WTC11 (cell line): ENCODE data around the gene CELSR3.

ENCODE experiments used
- AFF4 ChIP-seq: sonication (generic); formaldehyde crosslinking; IDR thresholded peaks from 2 replicates; pipeline ENCODE4 v1.8.1; 2023; ENCODE audit warnings: mild to moderate bottlenecking, missing genetic modification reagents, borderline replicate concordance
- CTCF ChIP-seq: fragments of 200-600 bp; IDR thresholded peaks from 2 replicates; pipeline ENCODE4 v1.8.0; 2022; ENCODE audit warnings: antibody characterized with exemption
- E2F1 ChIP-seq: sonication (generic); formaldehyde crosslinking; IDR thresholded peaks from 2 replicates; pipeline ENCODE4 v1.8.0; 2022; ENCODE audit warnings: mild to moderate bottlenecking, missing genetic modification reagents
- ELF4 ChIP-seq: sonication (generic); formaldehyde crosslinking; IDR thresholded peaks from 2 replicates; pipeline ENCODE4 v1.8.1; 2022; ENCODE audit warnings: low read depth, mild to moderate bottlenecking, moderate library complexity, missing genetic modification reagents
- FOXJ3 ChIP-seq: sonication (generic); formaldehyde crosslinking; IDR thresholded peaks from 2 replicates; pipeline ENCODE4 v1.9.0; 2021; ENCODE audit warnings: missing genetic modification reagents, mild to moderate bottlenecking, borderline replicate concordance
- FOXK1 ChIP-seq: sonication (generic); formaldehyde crosslinking; IDR thresholded peaks from 2 replicates; pipeline ENCODE4 v1.8.0; 2022; ENCODE audit warnings: mild to moderate bottlenecking, moderate library complexity, missing genetic modification reagents
- HMGA2 ChIP-seq: fragments of 250-450 bp; sonication (Bioruptor Pico); IDR thresholded peaks from 2 replicates; pipeline ENCODE4 v1.4.0; 2021; ENCODE audit warnings: mild to moderate bottlenecking, moderate library complexity
- JUN ChIP-seq: sonication (generic); formaldehyde crosslinking; IDR thresholded peaks from 2 replicates; pipeline ENCODE4 v1.8.0; 2023; ENCODE audit warnings: mild to moderate bottlenecking, missing genetic modification reagents
- ZNF512 ChIP-seq: sonication (generic); formaldehyde crosslinking; IDR thresholded peaks from 2 replicates; pipeline ENCODE4 v1.8.1; 2022; ENCODE audit warnings: missing genetic modification reagents, borderline replicate concordance
- ZNF671 ChIP-seq: fragments of 250-450 bp; sonication (Bioruptor Pico); IDR thresholded peaks from 2 replicates; pipeline ENCODE4 v1.8.0; 2021; ENCODE audit warnings: mild to moderate bottlenecking

GRCh38 chr3:48597408-48597800 lies 65.3 kb downstream of the CELSR3 start:
- TF ChIP-seq CTCF (no peak), FOXK1 (no peak), E2F1 (CRISPR knock-in tag) (no peak), JUN (CRISPR knock-in tag) (no peak), ELF4 (CRISPR knock-in tag) (no peak), ZNF512 (CRISPR knock-in tag) (no peak), ZNF671 (CRISPR knock-in tag) (no peak), HMGA2 (no peak), FOXJ3 (no peak), AFF4 (no peak)
